Measurements from ENCODE around the gene PPM1F.

DNA sequence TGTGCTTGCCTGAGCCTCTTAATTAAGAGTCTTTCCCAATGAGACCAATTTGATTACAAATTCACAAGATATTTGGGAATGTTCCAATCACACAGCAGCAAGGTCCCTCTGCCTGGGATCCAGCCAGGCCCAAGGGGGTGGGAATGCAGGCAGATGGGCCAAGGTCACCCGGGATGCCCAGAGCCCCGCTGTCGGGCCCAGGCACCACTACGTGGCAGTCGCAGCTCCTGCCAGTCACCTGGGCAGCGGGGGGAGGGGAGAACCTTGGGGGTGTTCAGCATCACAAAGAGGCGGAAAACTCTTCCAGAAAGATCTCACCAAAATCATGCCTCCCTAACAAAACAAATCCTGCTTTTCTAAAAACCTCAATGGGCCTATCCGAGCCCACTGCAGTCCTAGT lies 30.9 kb downstream of the PPM1F start:
- TF ChIP-seq, protein P1, sequence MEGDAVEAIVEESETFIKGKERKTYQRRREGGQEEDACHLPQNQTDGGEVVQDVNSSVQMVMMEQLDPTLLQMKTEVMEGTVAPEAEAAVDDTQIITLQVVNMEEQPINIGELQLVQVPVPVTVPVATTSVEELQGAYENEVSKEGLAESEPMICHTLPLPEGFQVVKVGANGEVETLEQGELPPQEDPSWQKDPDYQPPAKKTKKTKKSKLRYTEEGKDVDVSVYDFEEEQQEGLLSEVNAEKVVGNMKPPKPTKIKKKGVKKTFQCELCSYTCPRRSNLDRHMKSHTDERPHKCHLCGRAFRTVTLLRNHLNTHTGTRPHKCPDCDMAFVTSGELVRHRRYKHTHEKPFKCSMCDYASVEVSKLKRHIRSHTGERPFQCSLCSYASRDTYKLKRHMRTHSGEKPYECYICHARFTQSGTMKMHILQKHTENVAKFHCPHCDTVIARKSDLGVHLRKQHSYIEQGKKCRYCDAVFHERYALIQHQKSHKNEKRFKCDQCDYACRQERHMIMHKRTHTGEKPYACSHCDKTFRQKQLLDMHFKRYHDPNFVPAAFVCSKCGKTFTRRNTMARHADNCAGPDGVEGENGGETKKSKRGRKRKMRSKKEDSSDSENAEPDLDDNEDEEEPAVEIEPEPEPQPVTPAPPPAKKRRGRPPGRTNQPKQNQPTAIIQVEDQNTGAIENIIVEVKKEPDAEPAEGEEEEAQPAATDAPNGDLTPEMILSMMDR (IDR thresholded peaks at IDR 0.05 in 2 of 3, conservative IDR thresholded peaks at IDR 0.05 in 1 of 3; ENCODE audit: control insufficient read depth in 2 of 3, extremely low read depth in 1 of 3, insufficient read depth in 1 of 3, low read depth in 3 of 3, low read length in 3 of 3): no peak
- TF ChIP-seq BHLHE40 (IDR thresholded peaks at IDR 0.05; ENCODE audit: borderline replicate concordance in 1 of 2, low read depth in 2 of 2, low read length in 1 of 2) (no peak), HDAC2 (IDR thresholded peaks at IDR 0.05) (no peak), POLR2A (IDR thresholded peaks at IDR 0.05; ENCODE audit: low read depth, low read length) (no peak), EZH2 (IDR thresholded peaks at IDR 0.05; ENCODE audit: borderline replicate concordance, control insufficient read depth, low read depth, low read length) (no peak), NRF1 (conservative IDR thresholded peaks at IDR 0.05; ENCODE audit: low read depth, low read length) (no peak), KAT2A (conservative IDR thresholded peaks at IDR 0.05; ENCODE audit: control insufficient read depth, low read depth, low read length) (no peak)
- TF ChIP-seq, protein P2, sequence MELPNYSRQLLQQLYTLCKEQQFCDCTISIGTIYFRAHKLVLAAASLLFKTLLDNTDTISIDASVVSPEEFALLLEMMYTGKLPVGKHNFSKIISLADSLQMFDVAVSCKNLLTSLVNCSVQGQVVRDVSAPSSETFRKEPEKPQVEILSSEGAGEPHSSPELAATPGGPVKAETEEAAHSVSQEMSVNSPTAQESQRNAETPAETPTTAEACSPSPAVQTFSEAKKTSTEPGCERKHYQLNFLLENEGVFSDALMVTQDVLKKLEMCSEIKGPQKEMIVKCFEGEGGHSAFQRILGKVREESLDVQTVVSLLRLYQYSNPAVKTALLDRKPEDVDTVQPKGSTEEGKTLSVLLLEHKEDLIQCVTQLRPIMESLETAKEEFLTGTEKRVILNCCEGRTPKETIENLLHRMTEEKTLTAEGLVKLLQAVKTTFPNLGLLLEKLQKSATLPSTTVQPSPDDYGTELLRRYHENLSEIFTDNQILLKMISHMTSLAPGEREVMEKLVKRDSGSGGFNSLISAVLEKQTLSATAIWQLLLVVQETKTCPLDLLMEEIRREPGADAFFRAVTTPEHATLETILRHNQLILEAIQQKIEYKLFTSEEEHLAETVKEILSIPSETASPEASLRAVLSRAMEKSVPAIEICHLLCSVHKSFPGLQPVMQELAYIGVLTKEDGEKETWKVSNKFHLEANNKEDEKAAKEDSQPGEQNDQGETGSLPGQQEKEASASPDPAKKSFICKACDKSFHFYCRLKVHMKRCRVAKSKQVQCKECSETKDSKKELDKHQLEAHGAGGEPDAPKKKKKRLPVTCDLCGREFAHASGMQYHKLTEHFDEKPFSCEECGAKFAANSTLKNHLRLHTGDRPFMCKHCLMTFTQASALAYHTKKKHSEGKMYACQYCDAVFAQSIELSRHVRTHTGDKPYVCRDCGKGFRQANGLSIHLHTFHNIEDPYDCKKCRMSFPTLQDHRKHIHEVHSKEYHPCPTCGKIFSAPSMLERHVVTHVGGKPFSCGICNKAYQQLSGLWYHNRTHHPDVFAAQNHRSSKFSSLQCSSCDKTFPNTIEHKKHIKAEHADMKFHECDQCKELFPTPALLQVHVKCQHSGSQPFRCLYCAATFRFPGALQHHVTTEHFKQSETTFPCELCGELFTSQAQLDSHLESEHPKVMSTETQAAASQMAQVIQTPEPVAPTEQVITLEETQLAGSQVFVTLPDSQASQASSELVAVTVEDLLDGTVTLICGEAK (IDR thresholded peaks at IDR 0.05; ENCODE audit: borderline replicate concordance): no peak

Measured in GM12878 (cell line).